Kidney glomerular epithelial cell (primary cell): ENCODE data around the gene SETD5.

ENCODE experiments used
- DNase-seq: peaks from one replicate; lab custom pipeline; 2025; lab: John Stamatoyannopoulos, UW

Gene SETD5

GRCh38 chr3:9514956-9515355 lies 117.5 kb downstream of the SETD5 start:
- no peak for DNase-seq

- no peak for DNase-seq
Observed at GRCh38 chr3:9525078-9525477, 127.7 kb downstream of the SETD5 start.
